Lower leg skin (tissue), 4 donors: ENCODE measurements around the gene HM13. TPM values are rescaled to one million over a fixed set of nuclear protein-coding genes. Genes with fewer than 3 reads are reported as not detected.
A peak's percentile ranks its signal among the peaks of the same experiment; 100 is the strongest.
"Not testable (repeated sequence)": the region's sequence is repeated elsewhere in the genome, so short reads cannot be mapped to it uniquely, and the experiment has no call there.

Experiments
- DNase-seq, 2 donors: peaks; one replicate each; pipeline ENCODE4 v3.0.0-alpha.2; 2019; ENCODE audit warnings: low spot score in 2 of 2
- H3K4me3 ChIP-seq: fragments of 200-600 bp; sonication (generic); 2 replicates; pipeline ENCODE4 v1.5.1; 2017; ENCODE audit warnings: mild to moderate bottlenecking, low read depth; ENCODE audit not compliant: poor library complexity, severe bottlenecking
- POLR2A ChIP-seq, 2 donors: fragments of 450-650 bp; IDR thresholded peaks; one replicate each; pipeline ENCODE4 v1.6.1; 2016 to 2017; ENCODE audit warnings: antibody characterized with exemption in 2 of 2, mild to moderate bottlenecking in 1 of 2, moderate library complexity in 1 of 2
- WGBS, 2 donors: methylation state at CpG; one replicate each; pipeline ENCODE4 v1.1.5; 2018; 5-methylcytosine and 5-hydroxymethylcytosine counted together
- intact Hi-C: fragments of 100-400 bp; cut with DNase I; formaldehyde crosslinking; loops from one replicate; pipeline ENCODE4 v1.15.0; 2023; ENCODE audit warnings: low total_unique reads
- total RNA-seq, 4 donors: library from RNA; depleted of rRNA; stranded (reverse); fragments of >200 nt; gene quantifications; one replicate each; pipeline ENCODE4 v1.1.0, GENCODE V29; 2016
- TF ChIP-seq, protein P1 (sequence below), 3 donors: fragments of 450-650 bp; IDR thresholded peaks; one replicate each; pipeline ENCODE4 v1.5.1; 2016; ENCODE audit warnings: antibody characterized with exemption in 3 of 3, mild to moderate bottlenecking in 3 of 3, moderate library complexity in 2 of 3

Gene HM13
- total RNA-seq, 4 donors from 2014 or later, result 35.0 to 51.9 (median 44.2) TPM

DNA sequence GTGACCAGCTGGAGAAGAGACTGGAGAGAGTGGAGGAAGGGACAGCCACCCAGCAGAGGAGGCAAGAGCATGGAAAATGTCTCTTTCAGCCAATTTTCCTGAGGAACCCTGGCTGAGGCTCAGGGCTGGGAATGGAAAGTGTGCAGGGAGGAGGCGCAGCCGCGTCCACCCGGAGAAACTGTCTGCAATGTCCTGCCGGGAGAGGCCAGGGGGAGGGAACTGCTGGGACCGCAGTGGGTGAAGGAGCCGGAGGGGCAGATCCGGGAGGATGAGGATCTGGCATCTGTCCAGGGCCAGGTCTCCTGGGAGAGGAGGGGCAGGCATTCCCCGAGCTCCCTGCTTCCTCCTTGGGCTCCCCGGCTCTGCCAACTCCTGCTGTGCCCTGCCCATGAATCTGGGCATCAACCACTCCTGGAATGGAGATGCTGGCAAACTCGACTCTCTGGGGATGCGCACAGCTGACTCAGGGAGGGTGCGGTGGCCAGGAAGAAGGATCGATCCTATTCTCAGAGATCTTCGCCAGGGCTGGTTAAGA is 17.4 kb upstream of the HM13 start:
- TF ChIP-seq, protein P1, sequence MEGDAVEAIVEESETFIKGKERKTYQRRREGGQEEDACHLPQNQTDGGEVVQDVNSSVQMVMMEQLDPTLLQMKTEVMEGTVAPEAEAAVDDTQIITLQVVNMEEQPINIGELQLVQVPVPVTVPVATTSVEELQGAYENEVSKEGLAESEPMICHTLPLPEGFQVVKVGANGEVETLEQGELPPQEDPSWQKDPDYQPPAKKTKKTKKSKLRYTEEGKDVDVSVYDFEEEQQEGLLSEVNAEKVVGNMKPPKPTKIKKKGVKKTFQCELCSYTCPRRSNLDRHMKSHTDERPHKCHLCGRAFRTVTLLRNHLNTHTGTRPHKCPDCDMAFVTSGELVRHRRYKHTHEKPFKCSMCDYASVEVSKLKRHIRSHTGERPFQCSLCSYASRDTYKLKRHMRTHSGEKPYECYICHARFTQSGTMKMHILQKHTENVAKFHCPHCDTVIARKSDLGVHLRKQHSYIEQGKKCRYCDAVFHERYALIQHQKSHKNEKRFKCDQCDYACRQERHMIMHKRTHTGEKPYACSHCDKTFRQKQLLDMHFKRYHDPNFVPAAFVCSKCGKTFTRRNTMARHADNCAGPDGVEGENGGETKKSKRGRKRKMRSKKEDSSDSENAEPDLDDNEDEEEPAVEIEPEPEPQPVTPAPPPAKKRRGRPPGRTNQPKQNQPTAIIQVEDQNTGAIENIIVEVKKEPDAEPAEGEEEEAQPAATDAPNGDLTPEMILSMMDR (IDR thresholded peaks at IDR 0.05), result no peak
- no peak for TF ChIP-seq POLR2A (IDR thresholded peaks at IDR 0.05)
- 11% methylated on average over 13 to 14 of the region's 15 CpGs for whole genome bisulfite sequencing, 2 donors
- peak in 1 of 2 donors; percentile 92 for DNase-seq
- intact Hi-C loops, result no loop called here
- H3K4me3 ChIP-seq, result no peak overlapping the region

DNA sequence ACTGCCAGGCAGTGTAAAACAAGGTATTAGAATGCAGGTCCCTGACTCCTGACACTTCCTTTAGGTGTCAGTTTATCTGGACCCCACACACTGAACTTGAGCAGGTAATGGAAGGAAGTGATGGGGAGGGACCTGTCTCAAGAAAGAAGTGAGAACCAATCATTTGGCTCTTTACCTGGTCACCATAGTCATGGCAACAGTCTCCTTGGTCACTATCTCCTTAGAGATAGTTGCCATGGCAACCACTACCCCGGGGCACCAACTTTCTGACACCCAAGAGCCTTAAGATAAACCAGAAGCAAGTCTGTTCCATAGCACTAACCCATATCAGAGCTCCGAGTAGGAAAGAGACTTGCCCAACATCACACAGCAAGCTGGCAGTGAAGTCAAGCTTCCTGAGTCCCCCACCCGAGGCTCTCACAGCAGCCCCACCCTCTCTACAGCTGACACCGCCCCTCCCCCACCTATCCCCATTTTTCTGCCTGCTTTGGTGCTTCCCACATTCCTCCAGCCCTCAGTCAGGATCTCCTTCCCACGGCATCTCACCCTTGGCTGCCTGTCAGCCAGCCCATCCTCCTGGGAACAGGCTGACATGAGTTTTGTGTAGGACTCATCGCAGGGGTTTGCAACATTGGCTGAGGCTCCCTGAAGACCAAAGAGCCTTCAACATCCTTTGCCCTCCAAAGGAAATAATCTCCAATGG is 16.3 kb upstream of the HM13 start:
- 29 to 42% methylated on average over 6 of the region's 6 CpGs for WGBS, 2 donors
- intact Hi-C loops, result no loop called here
- no peak for DNase-seq
- H3K4me3 ChIP-seq, result no peak overlapping the region
- no peak for TF ChIP-seq POLR2A (IDR thresholded peaks at IDR 0.05)
- TF ChIP-seq, protein P1 (IDR thresholded peaks at IDR 0.05), result no peak

DNA sequence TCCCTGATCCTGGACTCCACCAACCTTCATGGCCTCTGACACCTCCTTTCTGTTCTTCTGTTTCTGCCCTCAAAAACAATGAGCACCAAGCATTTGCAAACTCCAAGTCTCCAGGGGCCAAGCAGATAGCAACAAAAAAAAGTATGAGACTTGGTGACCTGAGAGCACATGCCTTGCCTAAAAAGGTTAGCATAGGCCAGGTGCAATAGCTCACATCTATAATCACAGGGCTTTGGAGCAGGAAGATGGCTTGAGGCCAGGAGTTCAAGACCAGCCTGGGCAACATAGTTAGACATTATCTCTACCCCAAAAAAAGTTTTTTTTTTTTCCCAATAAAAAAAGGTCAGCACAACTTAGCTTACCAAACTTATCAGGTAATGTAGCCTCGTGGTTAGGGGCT is 13.7 kb upstream of the HM13 start:
- 50 to 76% methylated on average over 1 of the region's 1 CpG for WGBS, 2 donors
- no peak for DNase-seq
- intact Hi-C loops, result loop anchor here (5.0 kb wide), 1 partner anchor 38 kb away; no protein-coding TSS in a partner anchor
- TF ChIP-seq, protein P1 (IDR thresholded peaks at IDR 0.05), result no peak
- TF ChIP-seq POLR2A (IDR thresholded peaks at IDR 0.05), result no peak
- H3K4me3 ChIP-seq, result no peak overlapping the region

DNA sequence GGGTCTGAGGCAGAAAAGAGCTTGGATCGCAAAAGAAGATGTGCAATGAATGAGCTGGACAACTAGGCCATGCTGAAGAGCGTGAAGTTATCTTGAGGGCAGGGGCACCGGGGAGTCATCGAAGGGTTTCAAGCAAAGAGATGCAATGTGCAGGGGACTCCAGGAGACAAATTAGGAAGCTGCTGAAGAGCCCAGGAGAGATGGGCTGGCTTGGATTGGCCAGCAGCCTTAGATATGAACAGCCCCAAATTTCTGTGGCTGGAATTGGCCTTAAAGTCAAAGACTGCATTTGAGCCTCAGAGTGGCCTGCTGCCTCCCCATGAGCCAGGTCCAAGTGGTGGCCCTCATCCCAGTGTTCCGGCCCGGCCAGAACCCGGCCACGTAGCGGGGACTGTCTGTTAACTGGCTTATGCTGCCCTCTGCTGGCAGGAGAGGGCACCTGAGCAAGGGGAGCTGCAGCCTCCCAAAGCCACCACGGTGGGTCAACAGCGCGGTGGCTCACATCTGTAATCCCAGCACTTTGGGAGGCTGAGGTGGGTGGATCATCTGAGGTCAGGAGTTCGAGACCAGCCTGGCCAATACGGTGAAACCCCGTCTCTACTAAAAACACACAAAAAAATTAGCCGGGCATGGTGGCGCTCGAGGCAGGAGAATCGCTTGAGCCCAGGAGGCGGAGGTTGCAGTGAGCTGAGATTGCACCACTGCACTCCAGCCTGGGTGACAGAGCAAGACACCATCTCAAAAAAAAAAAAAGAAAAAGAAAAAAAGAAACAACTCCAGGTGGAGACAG is 11.2 kb upstream of the HM13 start:
- TF ChIP-seq, protein P1 (IDR thresholded peaks at IDR 0.05), result peak in 2 of 3 donors; percentile 81 to 93
- not testable (repeated sequence) for H3K4me3 ChIP-seq
- DNase-seq, result peak; percentile 72 to 95
- 40 to 43% methylated on average over 15 to 17 of the region's 20 CpGs for WGBS, 2 donors
- intact Hi-C loops, result loop anchor here (5.0 kb wide), 1 partner anchor 41 kb away; no protein-coding TSS in a partner anchor

DNA sequence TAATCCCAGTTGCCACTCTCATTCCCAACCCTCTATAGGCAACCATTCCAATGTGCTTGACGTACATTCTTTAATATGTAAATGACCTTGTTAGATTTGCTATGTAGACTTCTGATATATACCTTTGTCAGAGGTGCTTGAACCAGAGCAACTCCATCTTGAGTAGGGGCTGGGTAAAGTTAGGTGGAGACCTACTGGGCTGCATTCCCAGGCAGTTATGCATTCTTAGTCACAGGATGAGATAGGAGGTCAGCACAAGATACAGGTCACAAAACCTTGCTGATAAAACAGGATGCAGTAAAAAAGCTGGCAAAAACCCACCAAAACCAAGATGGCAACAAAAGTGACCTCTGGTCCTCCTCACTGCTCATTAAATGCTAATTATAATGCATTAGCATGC is 8.3 kb upstream of the HM13 start:
- no peak for DNase-seq
- 81 to 97% methylated on average over 1 of the region's 1 CpG for WGBS, 2 donors
- H3K4me3 ChIP-seq, result no peak overlapping the region
- intact Hi-C loops, result no loop called here
- TF ChIP-seq, protein P1 (IDR thresholded peaks at IDR 0.05), result no peak
- TF ChIP-seq POLR2A (IDR thresholded peaks at IDR 0.05), result no peak
